Panc1 (cell line): Measurements from ENCODE around the gene CEBPB.

ENCODE experiments used
- POLR2AphosphoS5 ChIP-seq: IDR thresholded peaks from 2 replicates; pipeline ENCODE4 v1.6.1; 2012; ENCODE audit warnings: mild to moderate bottlenecking, low read depth, low read length, moderate library complexity
- REST ChIP-seq, 2 experiments: IDR thresholded peaks; 2 replicates each; pipeline ENCODE4 v1.6.1; 2011 to 2012; ENCODE audit warnings: low read depth in 2 of 2, control low read depth in 1 of 2, low read length in 1 of 2, mild to moderate bottlenecking in 1 of 2, moderate library complexity in 1 of 2; ENCODE audit not compliant: insufficient read depth in 1 of 2
- TCF7L2 ChIP-seq: IDR thresholded peaks from 2 replicates; pipeline ENCODE4 v1.6.1; 2011; ENCODE audit warnings: mild to moderate bottlenecking, low read depth, low read length, inconsistent platforms
- TF ChIP-seq, protein P1 (sequence below): fragments of 450-650 bp; IDR thresholded peaks from 2 replicates; pipeline ENCODE4 v1.5.1; 2017; ENCODE audit warnings: mild to moderate bottlenecking

- TF ChIP-seq, protein P1, sequence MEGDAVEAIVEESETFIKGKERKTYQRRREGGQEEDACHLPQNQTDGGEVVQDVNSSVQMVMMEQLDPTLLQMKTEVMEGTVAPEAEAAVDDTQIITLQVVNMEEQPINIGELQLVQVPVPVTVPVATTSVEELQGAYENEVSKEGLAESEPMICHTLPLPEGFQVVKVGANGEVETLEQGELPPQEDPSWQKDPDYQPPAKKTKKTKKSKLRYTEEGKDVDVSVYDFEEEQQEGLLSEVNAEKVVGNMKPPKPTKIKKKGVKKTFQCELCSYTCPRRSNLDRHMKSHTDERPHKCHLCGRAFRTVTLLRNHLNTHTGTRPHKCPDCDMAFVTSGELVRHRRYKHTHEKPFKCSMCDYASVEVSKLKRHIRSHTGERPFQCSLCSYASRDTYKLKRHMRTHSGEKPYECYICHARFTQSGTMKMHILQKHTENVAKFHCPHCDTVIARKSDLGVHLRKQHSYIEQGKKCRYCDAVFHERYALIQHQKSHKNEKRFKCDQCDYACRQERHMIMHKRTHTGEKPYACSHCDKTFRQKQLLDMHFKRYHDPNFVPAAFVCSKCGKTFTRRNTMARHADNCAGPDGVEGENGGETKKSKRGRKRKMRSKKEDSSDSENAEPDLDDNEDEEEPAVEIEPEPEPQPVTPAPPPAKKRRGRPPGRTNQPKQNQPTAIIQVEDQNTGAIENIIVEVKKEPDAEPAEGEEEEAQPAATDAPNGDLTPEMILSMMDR, result no peak
- TF ChIP-seq POLR2AphosphoS5, result no peak
- TF ChIP-seq REST (IDR thresholded peaks at IDR 0.05; ENCODE audit: insufficient read depth in 1 of 2, low read depth in 2 of 2, low read length in 1 of 2), result no peak
- TF ChIP-seq TCF7L2, result no peak
These were observed 31.8 kb downstream of the CEBPB start for GRCh38 chr20:50222309-50223038.
